ENCODE data around the gene SACM1L. TPM values are rescaled to one million over a fixed set of nuclear protein-coding genes. Genes with fewer than 3 reads are reported as not detected.

The SACM1L gene
- total RNA-seq, 1 donor from 2014 or later = 39.4 TPM

DNA sequence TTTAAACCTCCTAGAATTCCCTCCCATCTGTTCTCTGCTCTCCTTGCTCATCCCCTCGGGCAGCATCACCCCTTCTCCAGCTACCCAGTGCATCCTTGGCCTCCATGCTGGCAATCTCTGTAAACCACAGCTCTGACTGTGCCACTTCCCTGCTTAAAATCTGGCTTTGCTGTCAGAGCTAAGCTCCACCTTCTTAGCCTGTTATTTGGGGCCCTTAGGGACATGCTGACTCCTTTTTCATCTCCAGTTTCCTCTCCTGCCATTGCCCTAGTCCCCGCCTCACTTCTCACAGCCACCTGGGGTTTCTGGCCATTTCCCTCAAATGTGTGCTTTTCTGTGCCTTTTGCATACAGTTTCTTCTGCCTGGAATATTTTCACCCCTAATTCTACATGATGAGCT is 101.4 kb downstream of the SACM1L start:
- H3K9ac ChIP-seq (ENCODE audit: low read length) = no peak overlapping the region
- Mint-ChIP-seq H3K9me3 (ENCODE audit: unreplicated experiment) (peaks cover 14% of the 10 kb centered on the region), H3K36me3 (ENCODE audit: low read depth, unreplicated experiment) (no peaks in the 10 kb centered on the region), H3K27ac (ENCODE audit: unreplicated experiment) (no peak overlapping the region), H3K27me3 (ENCODE audit: low read depth, unreplicated experiment) (peaks cover 48% of the 10 kb centered on the region), H3K4me1 (ENCODE audit: low read depth, unreplicated experiment) (no peaks in the 10 kb centered on the region), H3K4me3 (ENCODE audit: unreplicated experiment) (no peak overlapping the region)
- TF ChIP-seq, protein P1, sequence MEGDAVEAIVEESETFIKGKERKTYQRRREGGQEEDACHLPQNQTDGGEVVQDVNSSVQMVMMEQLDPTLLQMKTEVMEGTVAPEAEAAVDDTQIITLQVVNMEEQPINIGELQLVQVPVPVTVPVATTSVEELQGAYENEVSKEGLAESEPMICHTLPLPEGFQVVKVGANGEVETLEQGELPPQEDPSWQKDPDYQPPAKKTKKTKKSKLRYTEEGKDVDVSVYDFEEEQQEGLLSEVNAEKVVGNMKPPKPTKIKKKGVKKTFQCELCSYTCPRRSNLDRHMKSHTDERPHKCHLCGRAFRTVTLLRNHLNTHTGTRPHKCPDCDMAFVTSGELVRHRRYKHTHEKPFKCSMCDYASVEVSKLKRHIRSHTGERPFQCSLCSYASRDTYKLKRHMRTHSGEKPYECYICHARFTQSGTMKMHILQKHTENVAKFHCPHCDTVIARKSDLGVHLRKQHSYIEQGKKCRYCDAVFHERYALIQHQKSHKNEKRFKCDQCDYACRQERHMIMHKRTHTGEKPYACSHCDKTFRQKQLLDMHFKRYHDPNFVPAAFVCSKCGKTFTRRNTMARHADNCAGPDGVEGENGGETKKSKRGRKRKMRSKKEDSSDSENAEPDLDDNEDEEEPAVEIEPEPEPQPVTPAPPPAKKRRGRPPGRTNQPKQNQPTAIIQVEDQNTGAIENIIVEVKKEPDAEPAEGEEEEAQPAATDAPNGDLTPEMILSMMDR (IDR thresholded peaks at IDR 0.05; ENCODE audit: insufficient read depth, low read depth, low read length) = no peak
- TF ChIP-seq EZH2 (IDR thresholded peaks at IDR 0.05; ENCODE audit: insufficient read depth, low read length) = no peak
- no peak overlapping the region for H3K4me2 ChIP-seq (ENCODE audit: low read length)
- no peaks in the 10 kb centered on the region for H3K79me2 ChIP-seq (ENCODE audit: insufficient read depth, low read length)
- H3K4me3 ChIP-seq (ENCODE audit: insufficient read depth, low read depth, low read length) = no peak overlapping the region
- no peak overlapping the region for H2AFZ ChIP-seq (ENCODE audit: low read depth, low read length)
- DNase-seq (ENCODE audit: low read depth) (no peak), FAIRE-seq (no peak)
- no peaks in the 10 kb centered on the region for H3K4me1 ChIP-seq (ENCODE audit: insufficient read depth, low read length)
- H3K36me3 ChIP-seq (ENCODE audit: insufficient read depth, low read length) = no peaks in the 10 kb centered on the region
- no peaks in the 10 kb centered on the region for H4K20me1 ChIP-seq (ENCODE audit: insufficient read depth, low read length)
- no peak overlapping the region for H3K27ac ChIP-seq (ENCODE audit: low read depth, low read length)
- H3K27me3 ChIP-seq (ENCODE audit: insufficient read depth, low read length) = peaks cover 50% of the 10 kb centered on the region
- H3K9me3 ChIP-seq (ENCODE audit: insufficient read depth, low read depth, low read length) = no peaks in the 10 kb centered on the region

DNA sequence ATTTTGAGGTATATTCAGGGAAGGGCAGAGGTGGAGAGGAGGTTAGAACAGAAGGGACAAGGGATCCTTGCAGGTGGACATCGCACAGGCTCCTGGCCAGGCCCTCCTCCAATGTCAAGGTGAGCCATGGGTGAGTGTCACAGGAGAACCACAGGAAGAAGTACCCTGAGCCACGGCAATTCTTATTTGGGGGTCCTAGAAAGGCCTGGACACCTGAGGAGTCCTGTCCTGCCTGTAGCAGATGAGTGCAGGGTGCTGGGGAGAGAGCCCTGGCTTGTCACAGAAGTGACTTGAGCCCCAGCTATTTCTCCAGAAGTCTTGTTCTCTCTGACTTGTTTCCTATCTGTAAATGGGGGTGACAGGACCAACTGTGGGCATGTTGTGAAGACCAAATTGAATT is 102.8 kb downstream of the SACM1L start:
- Histone ChIP-seq H4K20me1 (ENCODE audit: insufficient read depth, low read length) (no peaks in the 10 kb centered on the region), H3K4me1 (ENCODE audit: insufficient read depth, low read length) (peaks cover 10% of the 10 kb centered on the region), H3K4me2 (ENCODE audit: low read length) (no peak overlapping the region), H2AFZ (ENCODE audit: low read depth, low read length) (no peak overlapping the region), H3K79me2 (ENCODE audit: insufficient read depth, low read length) (no peaks in the 10 kb centered on the region), H3K9ac (ENCODE audit: low read length) (no peak overlapping the region), H3K36me3 (ENCODE audit: insufficient read depth, low read length) (no peaks in the 10 kb centered on the region), H3K9me3 (ENCODE audit: insufficient read depth, low read depth, low read length) (no peaks in the 10 kb centered on the region), H3K27me3 (ENCODE audit: insufficient read depth, low read length) (peaks cover 54% of the 10 kb centered on the region), H3K27ac (ENCODE audit: low read depth, low read length) (no peak overlapping the region), H3K4me3 (ENCODE audit: insufficient read depth, low read depth, low read length) (no peak overlapping the region)
- H3K27me3 Mint-ChIP-seq (ENCODE audit: low read depth, unreplicated experiment) = peaks cover 53% of the 10 kb centered on the region
- DNase-seq (ENCODE audit: low read depth) (no peak), FAIRE-seq (no peak)
- no peaks in the 10 kb centered on the region for H3K36me3 Mint-ChIP-seq (ENCODE audit: low read depth, unreplicated experiment)
- no peak overlapping the region for H3K4me3 Mint-ChIP-seq (ENCODE audit: unreplicated experiment)
- peaks cover 1% of the 10 kb centered on the region for H3K4me1 Mint-ChIP-seq (ENCODE audit: low read depth, unreplicated experiment)
- no peak overlapping the region for H3K27ac Mint-ChIP-seq (ENCODE audit: unreplicated experiment)
- TF ChIP-seq, protein P1 (IDR thresholded peaks at IDR 0.05; ENCODE audit: insufficient read depth, low read depth, low read length) = no peak
- no peak for TF ChIP-seq EZH2 (IDR thresholded peaks at IDR 0.05; ENCODE audit: insufficient read depth, low read length)
- peaks cover 9% of the 10 kb centered on the region for H3K9me3 Mint-ChIP-seq (ENCODE audit: unreplicated experiment)

GRCh38 chr3:45792516-45793172 is 103.4 kb downstream of the SACM1L start:
- H3K36me3 ChIP-seq (ENCODE audit: insufficient read depth, low read length) = no peaks in the 10 kb centered on the region
- H3K9me3 ChIP-seq (ENCODE audit: insufficient read depth, low read depth, low read length) = no peaks in the 10 kb centered on the region
- H3K4me3 ChIP-seq (ENCODE audit: insufficient read depth, low read depth, low read length) = no peak overlapping the region
- H2AFZ ChIP-seq (ENCODE audit: low read depth, low read length) = no peak overlapping the region
- H3K27ac ChIP-seq (ENCODE audit: low read depth, low read length) = no peak overlapping the region
- FAIRE-seq (no peak), DNase-seq (ENCODE audit: low read depth) (no peak)
- H4K20me1 ChIP-seq (ENCODE audit: insufficient read depth, low read length) = no peaks in the 10 kb centered on the region
- H3K36me3 Mint-ChIP-seq (ENCODE audit: low read depth, unreplicated experiment) = no peaks in the 10 kb centered on the region
- H3K4me1 Mint-ChIP-seq (ENCODE audit: low read depth, unreplicated experiment) = peaks cover 1% of the 10 kb centered on the region
- H3K27me3 ChIP-seq (ENCODE audit: insufficient read depth, low read length) = peaks cover 60% of the 10 kb centered on the region
- no peaks in the 10 kb centered on the region for H3K79me2 ChIP-seq (ENCODE audit: insufficient read depth, low read length)
- TF ChIP-seq, protein P1 (IDR thresholded peaks at IDR 0.05; ENCODE audit: insufficient read depth, low read depth, low read length) = no peak
- no peak for TF ChIP-seq EZH2 (IDR thresholded peaks at IDR 0.05; ENCODE audit: insufficient read depth, low read length)
- no peak overlapping the region for H3K27ac Mint-ChIP-seq (ENCODE audit: unreplicated experiment)
- H3K4me2 ChIP-seq (ENCODE audit: low read length) = no peak overlapping the region
- H3K27me3 Mint-ChIP-seq (ENCODE audit: low read depth, unreplicated experiment) = peaks cover 53% of the 10 kb centered on the region
- H3K4me3 Mint-ChIP-seq (ENCODE audit: unreplicated experiment) = no peak overlapping the region
- no peak overlapping the region for H3K9ac ChIP-seq (ENCODE audit: low read length)
- peaks cover 10% of the 10 kb centered on the region for H3K4me1 ChIP-seq (ENCODE audit: insufficient read depth, low read length)
- peaks cover 9% of the 10 kb centered on the region for H3K9me3 Mint-ChIP-seq (ENCODE audit: unreplicated experiment)
